Measurements from ENCODE around the gene TMOD2.
"Not testable (repeated sequence)": the region's sequence is repeated elsewhere in the genome, so short reads cannot be mapped to it uniquely, and the experiment has no call there.

The TMOD2 gene

DNA sequence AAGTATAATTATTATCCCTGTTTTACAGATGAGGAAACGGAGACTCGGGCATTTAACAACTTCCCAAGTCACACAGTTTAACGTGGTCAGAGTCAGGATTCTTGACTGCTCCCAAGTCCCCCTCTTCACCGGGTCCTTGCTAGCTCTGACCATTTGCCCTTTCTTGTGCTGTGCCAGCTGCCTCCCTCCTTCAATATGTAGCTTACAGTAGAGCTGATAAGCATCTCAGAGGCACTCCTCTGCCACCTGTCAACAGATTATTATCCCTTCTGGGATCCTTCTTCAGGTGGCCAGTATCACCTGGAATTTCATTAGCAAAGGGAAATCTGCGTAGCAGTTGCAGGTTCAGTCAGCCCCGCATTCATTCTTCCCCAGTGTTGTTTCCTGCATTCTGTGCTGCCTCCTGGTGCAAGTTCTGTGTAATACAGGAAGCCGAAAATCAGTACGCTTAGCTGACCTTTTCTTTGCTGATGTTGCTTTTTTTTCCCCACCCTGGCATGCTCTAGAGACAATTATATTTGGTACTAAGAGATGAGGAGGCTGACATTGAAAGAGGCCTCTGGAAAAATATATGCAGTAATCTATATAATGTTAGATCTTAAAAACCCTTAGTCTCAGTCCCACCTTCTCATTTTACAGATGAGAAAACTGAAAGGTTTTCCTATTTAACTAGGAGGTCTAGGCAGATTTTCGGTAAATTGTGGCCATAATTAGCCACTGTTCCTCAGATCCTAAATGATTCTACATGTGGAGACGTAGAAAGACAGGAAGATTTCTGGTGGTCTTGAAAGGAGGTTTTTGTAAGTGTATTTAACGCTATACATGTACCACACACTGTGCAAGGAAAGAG is 24.8 kb downstream of the TMOD2 start:
- no peak for DNase-seq (ENCODE audit: low read depth)

DNA sequence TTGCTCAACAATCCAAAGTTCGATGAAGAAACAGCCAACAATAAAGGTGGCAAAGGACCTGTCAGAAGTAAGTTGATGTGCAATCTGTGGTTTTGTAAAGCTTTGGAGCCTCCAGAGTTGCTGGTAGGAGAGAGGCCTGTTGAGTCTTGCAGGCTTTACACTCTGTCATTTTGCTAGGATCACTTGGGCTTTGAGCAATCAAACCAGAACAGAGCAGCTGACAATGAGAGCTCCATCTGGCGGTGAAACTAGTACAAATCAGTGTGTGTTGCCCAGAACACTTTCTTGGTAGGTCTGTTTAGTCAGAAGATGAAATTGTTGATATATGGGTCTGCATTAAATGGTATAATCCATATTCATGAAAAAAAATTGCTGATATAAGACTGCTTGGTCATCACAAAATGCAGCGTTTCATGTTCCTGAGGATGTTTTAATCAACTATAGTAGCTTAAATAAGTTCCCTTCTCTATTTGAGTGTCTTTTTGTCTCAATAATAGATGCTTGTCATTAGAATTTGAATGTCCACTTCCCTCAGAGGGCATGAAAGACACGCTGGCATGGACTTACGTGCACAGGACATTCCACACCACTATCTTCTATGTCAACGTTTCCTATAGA is 25.7 kb downstream of the TMOD2 start:
- DNase-seq (ENCODE audit: low read depth): peak; percentile 30

DNA sequence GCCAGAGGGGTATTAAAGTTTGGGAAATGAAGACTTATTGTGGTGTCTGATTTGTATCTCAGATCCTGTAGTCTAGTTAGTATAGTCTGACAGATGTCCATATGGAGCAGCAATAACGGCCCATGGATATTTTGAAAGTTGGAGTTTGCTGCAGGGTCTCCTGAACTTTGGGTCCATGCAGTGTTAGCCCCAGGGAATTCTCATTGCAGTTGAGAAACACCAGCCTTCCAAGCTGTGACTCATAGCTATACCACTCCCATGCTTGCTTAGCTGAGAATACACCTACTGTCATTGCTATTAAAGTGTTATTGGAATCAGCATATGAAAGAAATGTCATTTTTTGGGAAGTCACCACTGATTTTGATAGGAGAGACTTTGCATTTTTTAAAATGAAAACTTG is 29.2 kb downstream of the TMOD2 start:
- DNase-seq (ENCODE audit: low read depth): no peak

DNA sequence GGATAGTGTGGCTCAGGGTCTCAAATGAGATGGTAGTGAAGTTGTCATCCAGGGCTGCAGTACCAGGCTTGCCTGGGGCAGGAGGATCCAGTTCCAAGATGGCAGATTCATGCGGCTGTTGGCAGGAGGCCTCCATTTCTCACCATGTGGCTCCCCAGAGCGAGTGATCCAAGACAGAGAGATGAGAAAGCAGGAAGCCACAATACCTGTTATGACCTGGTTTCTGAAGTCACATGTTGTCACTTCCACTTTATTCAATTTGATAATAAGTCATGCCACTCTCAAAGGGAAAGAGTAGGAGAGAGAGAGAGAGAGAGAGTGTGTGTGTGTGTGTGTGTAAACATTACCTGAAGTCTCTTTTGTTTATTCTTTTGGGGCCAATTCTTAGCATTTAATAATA is 30.1 kb downstream of the TMOD2 start:
- no peak for DNase-seq (ENCODE audit: low read depth)

DNA sequence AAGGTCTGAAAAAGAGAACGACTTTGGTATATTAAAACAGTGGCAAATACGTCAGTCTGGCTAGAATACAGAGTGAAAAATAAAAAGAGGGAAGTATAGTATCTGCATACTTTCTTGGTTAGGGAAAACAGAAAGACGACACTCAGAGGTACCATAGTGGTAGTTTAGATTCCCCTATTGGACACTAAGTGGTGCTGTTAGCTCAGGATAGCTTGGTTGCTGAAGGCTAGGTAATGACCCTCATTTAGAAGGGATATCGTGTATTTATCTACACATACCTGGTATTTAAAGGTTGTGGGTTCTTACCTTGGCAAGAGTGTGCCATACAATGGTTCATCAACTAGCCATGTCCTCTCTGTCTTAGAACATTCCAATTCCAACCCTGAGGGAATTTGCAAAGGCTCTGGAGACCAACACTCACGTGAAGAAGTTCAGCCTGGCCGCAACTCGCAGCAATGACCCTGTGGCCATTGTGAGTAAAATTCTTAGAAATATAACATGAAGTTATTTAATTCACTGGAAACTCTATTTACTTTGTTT is 31.0 kb downstream of the TMOD2 start:
- no peak for DNase-seq (ENCODE audit: low read depth)

DNA sequence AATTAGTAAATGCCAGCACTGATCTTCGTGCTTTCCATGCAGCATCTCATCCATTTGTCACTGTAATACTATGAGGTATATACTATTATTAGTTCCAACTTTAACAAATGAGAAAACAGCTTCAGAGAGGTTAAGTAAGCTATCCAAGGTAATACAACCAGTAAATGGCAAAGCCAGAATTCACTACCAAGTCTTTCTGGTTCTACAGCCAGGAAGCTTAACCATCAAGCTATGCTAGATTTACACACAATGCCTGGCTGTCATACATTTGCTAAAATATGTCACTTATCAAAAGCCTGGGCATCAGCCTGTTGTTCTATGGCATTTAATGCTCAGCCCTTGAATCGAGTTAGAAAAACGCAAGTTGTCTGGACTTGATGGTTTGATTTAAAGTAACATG is 32.6 kb downstream of the TMOD2 start:
- DNase-seq (ENCODE audit: low read depth): no peak

DNA sequence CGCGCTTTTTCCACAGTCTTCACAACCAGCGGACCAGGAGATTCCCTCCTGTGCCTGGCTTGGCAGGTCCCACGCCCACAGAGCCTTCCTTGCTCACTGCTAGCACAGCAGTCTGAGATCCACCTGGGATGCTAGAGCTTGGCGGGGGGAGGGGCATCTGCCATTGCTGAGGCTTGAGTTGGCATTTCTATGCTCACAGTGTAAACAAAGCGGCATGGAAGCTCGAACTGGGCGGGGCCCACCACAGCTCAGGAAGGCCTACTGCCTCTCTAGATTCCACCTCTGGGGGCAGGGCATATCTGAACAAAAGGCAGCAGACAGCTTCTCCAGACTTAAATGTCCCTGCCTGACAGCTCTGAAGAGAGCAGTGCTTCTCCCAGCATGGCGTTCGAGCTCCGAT is 35.7 kb downstream of the TMOD2 start:
- DNase-seq (ENCODE audit: low read depth): not testable (repeated sequence)

DNA sequence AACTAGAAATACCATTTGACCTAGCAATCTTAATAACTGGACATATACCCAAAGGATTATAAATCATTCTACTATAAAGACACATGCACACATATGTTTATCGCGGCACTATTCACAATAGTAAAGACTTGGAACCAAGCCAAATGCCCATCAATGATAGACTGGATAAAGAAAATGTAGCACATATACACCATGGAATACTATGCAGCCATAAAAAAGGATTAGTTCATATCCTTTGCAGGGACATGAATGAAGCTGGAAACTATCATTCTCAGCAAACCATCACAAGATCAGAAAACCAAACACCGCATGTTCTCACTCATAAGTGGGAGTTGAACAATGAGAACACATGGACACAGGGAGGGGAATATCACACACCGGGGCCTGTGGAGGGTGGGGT is 41.1 kb downstream of the TMOD2 start:
- DNase-seq (ENCODE audit: low read depth): not testable (repeated sequence)

DNA sequence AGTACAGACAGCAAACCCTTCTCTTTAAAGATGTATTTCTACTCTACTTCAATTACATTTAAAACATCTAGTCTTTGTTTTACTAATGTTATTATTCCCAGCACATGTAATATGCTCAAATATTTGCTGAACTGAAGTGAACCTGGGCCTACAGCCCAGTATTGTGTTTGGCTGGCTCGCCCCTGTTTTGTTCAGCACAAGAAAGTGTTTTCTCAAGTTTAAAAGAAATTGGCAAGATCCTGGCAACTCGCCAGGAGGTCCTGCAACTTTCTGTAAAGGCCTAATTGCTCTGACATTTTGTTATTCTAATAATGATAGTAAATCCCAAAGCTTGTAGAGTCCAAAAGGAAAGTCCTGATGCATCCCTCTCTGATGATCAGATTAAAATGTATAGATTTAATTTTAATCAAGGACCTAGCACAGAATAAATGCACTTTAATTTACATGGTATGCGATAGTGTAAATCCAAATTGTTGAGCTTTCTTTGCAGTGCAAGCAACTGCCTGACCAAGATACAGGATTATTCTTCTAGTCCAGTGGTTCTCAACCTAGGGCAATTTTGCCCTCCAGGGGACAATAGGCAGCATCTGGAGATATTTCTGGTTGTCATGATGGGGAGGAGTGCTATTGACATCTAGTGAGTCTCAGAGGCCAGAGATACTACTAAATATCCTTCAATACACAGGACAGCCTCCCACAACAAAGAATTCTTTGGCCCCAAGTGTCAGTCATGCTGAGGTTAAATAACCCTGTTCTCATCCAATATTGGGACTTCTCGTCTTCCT is 42.3 kb downstream of the TMOD2 start:
- no peak for DNase-seq (ENCODE audit: low read depth)

DNA sequence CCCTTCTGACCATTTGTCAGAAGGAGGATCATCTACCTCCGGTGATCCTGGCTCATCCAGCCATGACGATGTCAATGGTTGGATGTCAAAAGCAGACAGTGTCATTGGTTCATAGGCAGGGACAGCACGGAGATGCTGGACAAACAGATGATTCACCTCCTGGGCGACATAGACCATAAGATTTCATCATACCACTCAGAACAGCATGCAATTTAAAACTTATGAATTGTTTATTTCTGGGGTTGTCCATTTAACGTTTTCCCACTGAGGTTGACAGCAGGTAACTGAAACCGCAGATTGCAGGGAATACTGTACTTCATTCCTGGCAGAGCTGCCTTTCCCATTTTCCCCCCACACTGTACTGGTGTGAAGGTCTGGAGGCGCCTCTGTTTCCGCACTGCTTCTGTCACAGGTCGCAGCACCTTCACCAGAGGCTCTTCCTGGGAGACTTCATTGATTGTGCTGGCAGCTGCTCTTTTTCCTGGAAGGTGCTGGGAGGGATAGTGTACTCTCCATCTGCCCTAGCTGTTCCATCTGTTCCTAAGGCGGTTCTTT is 45.5 kb downstream of the TMOD2 start:
- DNase-seq (ENCODE audit: low read depth): no peak

DNA sequence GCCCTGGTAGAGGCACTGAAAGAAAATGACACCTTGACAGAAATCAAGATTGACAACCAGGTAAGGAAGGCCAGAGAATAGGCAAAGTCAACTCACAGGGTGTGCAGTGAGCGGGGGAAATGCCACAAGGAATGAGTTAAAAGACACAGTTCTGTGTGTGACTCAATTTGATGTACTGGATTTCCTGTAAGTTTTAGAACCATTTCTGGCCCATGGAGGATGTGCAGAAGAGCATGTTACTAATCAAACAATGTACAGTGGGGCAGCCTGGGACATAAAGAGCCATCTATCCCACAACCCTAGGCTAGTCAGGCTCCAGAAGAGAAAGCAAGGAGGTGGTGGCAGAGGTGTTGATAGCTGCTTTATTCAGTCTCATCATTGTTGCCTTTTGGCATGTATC is 46.9 kb downstream of the TMOD2 start:
- no peak for DNase-seq (ENCODE audit: low read depth)

DNA sequence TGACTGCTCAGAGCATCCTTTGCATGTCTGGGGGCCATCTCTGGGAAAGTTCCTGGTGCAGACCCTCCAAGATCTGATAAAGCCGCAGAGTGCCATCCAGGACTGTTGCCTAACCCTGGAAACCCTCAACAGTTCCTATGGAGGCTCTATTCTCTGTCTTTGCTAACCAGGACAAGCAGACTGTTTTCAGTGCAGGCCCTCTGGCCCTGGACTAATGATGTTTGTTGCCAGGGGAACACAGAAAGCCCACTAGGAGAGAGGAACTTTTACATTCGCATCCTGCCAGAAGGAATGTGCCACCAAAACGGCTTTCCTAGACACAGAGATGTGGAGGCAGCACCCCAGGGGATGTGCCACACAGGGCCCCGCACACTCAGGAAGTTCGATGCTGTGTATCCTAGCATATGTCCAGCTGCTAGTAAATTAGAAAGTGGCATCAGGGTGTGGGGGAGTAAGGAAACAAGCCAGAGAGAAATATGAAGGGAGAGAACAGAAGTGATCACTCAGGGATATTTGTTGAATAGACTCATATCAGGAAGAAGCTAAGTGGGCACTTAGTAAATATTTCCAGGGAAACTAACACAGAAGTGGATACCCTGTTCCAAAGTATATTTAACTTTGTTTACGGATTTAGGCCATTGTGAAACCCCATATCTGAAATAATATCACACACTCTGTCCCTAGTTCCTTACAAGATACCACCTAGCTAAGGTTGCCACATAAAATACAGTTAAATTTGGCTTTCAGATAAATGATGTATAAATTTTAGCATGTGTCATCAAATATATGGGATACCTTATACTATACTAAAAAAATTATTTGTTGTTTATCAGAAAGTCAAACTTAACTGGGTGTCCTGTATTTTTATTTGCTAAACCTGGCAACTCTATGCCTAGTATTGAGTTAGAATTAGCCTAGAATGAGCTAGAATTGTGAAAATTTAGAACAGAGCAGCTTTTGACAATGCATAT is 48.2 kb downstream of the TMOD2 start:
- no peak for DNase-seq (ENCODE audit: low read depth)

DNA sequence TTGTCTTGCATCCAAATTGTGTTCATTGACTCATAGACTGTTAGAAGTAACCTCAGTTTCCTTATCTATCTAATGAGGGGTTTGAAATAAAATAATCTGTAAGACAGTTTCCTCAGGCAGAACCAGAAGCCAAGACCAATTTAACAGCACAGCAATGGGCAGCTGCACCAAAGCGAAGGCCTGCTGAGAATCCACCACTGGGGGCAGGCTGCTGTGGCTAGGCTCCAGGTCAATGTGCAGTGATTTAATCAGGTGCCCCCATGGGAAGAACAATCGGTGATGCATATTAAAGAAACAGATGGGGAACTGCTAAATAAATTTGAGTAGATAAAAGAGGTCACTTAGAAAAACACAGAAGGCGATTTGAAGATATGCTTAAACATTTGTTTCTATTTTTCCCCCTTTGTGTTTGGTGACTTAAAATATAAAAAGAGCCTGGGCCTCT is 50.0 kb downstream of the TMOD2 start:
- DNase-seq (ENCODE audit: low read depth): no peak

DNA sequence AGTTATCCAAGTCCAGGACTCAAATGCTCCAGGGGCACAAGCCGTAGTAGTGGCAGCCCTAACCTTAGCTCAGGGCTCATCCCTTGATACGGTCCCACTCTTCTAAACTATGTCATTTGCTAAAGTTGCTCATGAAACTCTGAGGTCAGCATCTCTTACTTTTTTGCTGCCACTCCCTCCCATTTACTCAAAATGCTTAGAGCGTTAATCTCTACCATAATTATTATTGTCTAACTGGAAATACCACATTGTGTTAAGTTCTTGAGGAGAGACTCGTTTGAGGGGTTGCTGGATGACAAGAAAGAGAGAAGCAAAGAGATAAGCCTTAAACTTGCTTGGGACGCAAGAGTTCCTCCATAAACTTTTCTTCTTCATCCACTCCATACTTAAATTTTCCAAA is 51.2 kb downstream of the TMOD2 start:
- no peak for DNase-seq (ENCODE audit: low read depth)

DNA sequence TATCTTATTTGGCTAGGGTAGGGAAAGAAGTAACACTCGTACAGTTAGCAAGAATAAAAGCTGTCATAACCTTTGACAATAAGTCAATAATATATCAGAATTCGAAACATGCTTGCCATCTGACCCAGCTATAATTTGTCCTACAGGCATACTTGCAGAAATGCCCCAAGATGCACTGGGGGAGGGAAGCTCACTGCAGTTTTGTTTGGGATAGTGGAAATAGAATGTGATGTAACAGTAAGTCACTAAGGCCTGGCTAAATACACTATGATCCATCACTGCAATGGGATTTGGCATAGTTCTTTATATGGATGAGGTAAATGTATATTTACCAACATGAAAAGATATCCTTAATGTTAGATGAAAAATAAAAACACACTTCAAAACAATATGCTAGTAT is 52.6 kb downstream of the TMOD2 start:
- DNase-seq (ENCODE audit: low read depth): no peak

DNA sequence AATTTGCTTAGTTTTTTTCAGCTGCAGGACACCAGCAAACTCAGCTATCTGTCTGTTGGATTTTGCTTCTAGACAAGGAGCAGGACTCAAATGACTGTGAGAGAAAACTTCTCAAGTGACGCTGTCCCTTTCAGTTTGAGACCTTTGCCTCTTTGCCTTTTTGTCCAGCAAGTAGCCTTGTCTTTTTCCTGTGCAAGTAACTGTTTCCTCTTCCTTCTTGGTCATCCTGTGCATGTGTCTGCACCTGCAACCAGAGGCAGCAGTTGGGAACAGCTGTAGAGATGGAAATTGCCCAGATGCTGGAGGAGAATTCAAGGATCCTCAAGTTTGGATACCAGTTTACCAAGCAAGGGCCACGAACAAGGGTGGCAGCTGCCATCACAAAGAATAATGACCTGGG is 54.7 kb downstream of the TMOD2 start:
- DNase-seq (ENCODE audit: low read depth): no peak

DNA sequence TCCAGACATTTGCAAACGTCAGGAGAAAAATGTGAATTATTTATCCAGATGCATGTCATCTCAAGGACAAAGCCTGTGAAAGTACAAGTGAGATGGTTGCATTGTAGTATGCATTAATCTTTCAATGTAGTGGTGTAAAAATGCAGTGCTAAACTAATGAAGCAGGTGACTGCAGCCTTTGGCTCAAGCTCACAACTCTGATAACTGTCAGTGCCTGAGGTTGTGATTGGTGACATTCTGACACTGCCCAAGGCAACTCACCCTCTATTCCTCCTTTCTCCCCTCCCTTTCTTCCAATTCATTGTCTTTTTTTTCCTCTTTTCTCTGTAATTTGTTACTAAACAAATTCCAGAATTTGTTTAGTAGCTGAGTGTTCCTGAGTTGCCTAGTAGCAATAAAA is 58.1 kb downstream of the TMOD2 start:
- DNase-seq (ENCODE audit: low read depth): no peak

DNA sequence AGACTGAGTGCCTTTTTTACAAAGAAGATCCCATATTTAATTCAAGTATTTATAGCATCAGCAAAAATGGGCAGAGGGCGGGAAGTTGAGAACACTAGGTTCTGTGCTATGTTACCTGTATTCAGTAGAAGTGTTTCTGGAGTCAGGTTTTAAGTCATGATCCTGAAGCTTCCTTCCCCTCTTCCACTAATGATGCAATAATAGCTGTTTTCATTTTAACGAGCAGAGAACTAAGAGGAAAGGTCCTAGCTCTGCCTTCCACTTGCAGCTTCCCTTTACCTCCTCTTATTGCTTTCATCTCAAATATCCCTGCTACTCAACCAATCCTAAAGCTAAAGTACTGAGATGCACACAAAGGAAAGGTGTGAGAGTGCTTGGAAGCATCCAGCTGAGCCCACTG is 61.2 kb downstream of the TMOD2 start:
- no peak for DNase-seq (ENCODE audit: low read depth)

DNA sequence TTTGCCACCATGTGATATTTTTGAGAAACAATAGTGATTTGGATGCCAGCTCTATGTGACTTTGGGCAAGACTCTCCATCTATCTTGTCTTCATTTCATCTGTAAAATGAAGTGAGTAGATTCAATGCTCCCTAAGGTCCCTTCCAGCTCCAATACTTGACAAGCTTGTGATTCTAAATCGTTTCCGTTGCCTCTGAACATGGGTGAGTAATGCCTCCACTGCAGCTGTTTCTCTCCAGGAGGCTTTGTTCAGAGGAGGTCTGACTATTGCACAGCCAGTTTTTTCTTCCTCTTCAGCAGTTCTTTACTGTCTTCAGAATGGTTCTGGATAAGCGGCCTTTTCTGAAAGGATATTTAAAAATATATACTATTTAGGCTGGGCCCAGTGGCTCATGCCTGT is 63.2 kb downstream of the TMOD2 start:
- no peak for DNase-seq (ENCODE audit: low read depth)

DNA sequence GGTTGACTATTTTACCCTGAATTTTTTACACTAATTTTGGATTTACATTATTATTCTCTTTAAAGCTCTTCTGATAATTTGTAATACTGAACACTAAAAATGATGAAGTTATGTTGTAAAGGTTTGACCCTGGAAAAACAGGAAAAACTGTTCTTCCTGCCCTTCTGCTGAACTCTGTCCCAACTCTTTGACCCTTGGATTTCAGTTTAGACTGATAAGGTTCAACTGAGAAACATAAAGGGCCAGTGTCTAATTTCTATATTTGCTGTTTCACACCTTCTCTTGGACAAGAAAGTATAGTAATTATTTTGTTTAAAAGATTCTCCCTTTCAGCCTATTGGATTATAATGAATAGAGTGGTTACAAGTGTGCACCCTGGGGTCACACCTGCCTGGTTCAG is 65.2 kb downstream of the TMOD2 start:
- no peak for DNase-seq (ENCODE audit: low read depth)

DNA sequence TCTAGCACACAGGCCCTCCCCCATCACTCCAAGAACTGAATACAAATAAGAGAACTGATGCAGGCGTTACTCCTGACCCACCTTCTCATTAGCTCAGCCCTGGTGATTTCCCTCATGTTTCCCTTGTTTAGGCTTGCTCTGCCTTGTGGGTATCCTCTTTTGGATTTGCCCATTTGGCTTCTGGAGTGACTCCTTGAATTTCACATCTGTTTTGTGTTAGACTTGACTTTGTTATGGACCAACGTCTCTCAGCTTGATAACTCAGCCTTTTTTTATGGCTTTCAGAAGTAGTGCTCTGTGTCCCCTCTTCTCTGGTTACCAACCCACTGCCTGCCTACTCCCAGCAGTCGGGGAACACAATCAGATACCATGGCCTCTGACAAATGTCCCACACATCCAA is 66.8 kb downstream of the TMOD2 start:
- DNase-seq (ENCODE audit: low read depth): no peak

All from stimulated activated CD8-positive, alpha-beta memory T cell treated with anti-CD3 and anti-CD28 coated beads, Interleukin-4, amount 100 ng/mL, for 24 hours (primary cell).